Measurements from ENCODE around the gene CFAP299. TPM values are rescaled to one million over a fixed set of nuclear protein-coding genes. Genes with fewer than 3 reads are reported as not detected.

The CFAP299 gene
- total and polyA plus RNA-seq, 2 of the 13 experiments (the other 11 are each of a cell fraction or from before 2014, with no cell fraction given) = not detected

- intact Hi-C loops (cut with micrococcal nuclease; ENCODE audit: unreplicated experiment) (no loop called here), in situ Hi-C loops (cut with HindIII; ENCODE audit: extremely low pct_ligation_motif_present, low pct_unique_long_range_greater_than_20kb) (no loop called here)
- Histone ChIP-seq H3K27me3 (ENCODE audit: control insufficient read depth in 1 of 2, insufficient read depth in 2 of 2, low read length in 2 of 2) (no peaks in the 10 kb centered on the region), H3K4me3 (replicated peaks in 1 of 3; ENCODE audit: insufficient read depth in 1 of 3, low read depth in 2 of 3, low read length in 3 of 3) (no peak overlapping the region), H3K9me3 (ENCODE audit: low read length) (no peaks in the 10 kb centered on the region), H2AFZ (ENCODE audit: low read length) (no peak overlapping the region), H3K27ac (ENCODE audit: extremely low read length, insufficient read depth, low read length) (no peak overlapping the region), H3K79me2 (ENCODE audit: insufficient read depth, low read length) (no peaks in the 10 kb centered on the region), H3K9ac (ENCODE audit: insufficient read depth, low read depth, low read length) (no peak overlapping the region), H3K36me3 (replicated peaks in 1 of 2; ENCODE audit: control insufficient read depth in 1 of 2, insufficient read depth in 2 of 2, low read length in 2 of 2) (no peaks in the 10 kb centered on the region), H3K4me2 (ENCODE audit: low read depth, low read length) (no peak overlapping the region), H4K20me1 (ENCODE audit: insufficient read depth, low read length) (no peaks in the 10 kb centered on the region), H3K4me1 (ENCODE audit: insufficient read depth, low read length) (no peaks in the 10 kb centered on the region)
- CTCF ChIA-PET (ENCODE audit: low intra/inter-chr PET ratio, low total read pairs) = no interaction called here
- BruUV-seq (replicated peaks) = no TSS peak
- POLR2A ChIA-PET = no interaction called here
- DNase-seq (ENCODE audit: low spot score) (no peak), ATAC-seq (no peak), FAIRE-seq (no peak)
- TF ChIP-seq ZNF253 (CRISPR knock-in tag; IDR thresholded peaks at IDR 0.05; ENCODE audit: borderline replicate concordance) = no peak
- TF ChIP-seq PITX1 (CRISPR knock-in tag; IDR thresholded peaks at IDR 0.05) = no peak
- no peak for TF ChIP-seq ZFP41 (CRISPR knock-in tag; IDR thresholded peaks at IDR 0.05; ENCODE audit: borderline replicate concordance)
- TF ChIP-seq ZNF850 (CRISPR knock-in tag; conservative IDR thresholded peaks at IDR 0.05) = no peak
- TF ChIP-seq PHF5A (CRISPR knock-in tag; IDR thresholded peaks at IDR 0.05; ENCODE audit: low read depth, unreplicated experiment) = no peak
- TF ChIP-seq ZNF503 (CRISPR knock-in tag; IDR thresholded peaks at IDR 0.05) = no peak
- no peak for TF ChIP-seq RBM22 (optimal IDR thresholded peaks at IDR 0.05; ENCODE audit: low read length)
- WGBS (ENCODE audit: low lambda C conversion rate) = 6% methylated on average over 3 of the region's 3 CpGs
Observed at GRCh38 chr4:80875642-80876041, 540.1 kb downstream of the CFAP299 start.

- no TSS peak for BruUV-seq (replicated peaks)
- in situ Hi-C loops (cut with HindIII; ENCODE audit: extremely low pct_ligation_motif_present, low pct_unique_long_range_greater_than_20kb) = no loop called here
Observed at GRCh38 chr4:80876810-80877209, 541.3 kb downstream of the CFAP299 start.

More at GRCh38 chr4:80876810-80877209, 541.3 kb downstream of the CFAP299 start:
- Histone ChIP-seq H3K79me2 (ENCODE audit: insufficient read depth, low read length) (no peaks in the 10 kb centered on the region), H4K20me1 (ENCODE audit: insufficient read depth, low read length) (no peaks in the 10 kb centered on the region), H3K27me3 (ENCODE audit: control insufficient read depth in 1 of 2, insufficient read depth in 2 of 2, low read length in 2 of 2) (no peaks in the 10 kb centered on the region; a peak in 1 of 5 replicates), H3K9me3 (ENCODE audit: low read length) (no peaks in the 10 kb centered on the region), H2AFZ (ENCODE audit: low read length) (no peak overlapping the region), H3K4me2 (ENCODE audit: low read depth, low read length) (no peak overlapping the region), H3K36me3 (replicated peaks in 1 of 2; ENCODE audit: control insufficient read depth in 1 of 2, insufficient read depth in 2 of 2, low read length in 2 of 2) (no peaks in the 10 kb centered on the region), H3K9ac (ENCODE audit: insufficient read depth, low read depth, low read length) (no peak overlapping the region), H3K27ac (ENCODE audit: extremely low read length, insufficient read depth, low read length) (no peak overlapping the region), H3K4me3 (replicated peaks in 1 of 3; ENCODE audit: insufficient read depth in 1 of 3, low read depth in 2 of 3, low read length in 3 of 3) (no peak overlapping the region), H3K4me1 (ENCODE audit: insufficient read depth, low read length) (no peaks in the 10 kb centered on the region)
- no peak for FAIRE-seq
- DNase-seq (ENCODE audit: low spot score) = no peak
- intact Hi-C loops (cut with micrococcal nuclease; ENCODE audit: unreplicated experiment) = no loop called here
- CTCF ChIA-PET (ENCODE audit: low intra/inter-chr PET ratio, low total read pairs) = no interaction called here
- no peak for ATAC-seq
- POLR2A ChIA-PET = no interaction called here
- TF ChIP-seq ZNF224 (CRISPR knock-in tag; IDR thresholded peaks at IDR 0.05) = no peak

Data from HepG2 (cell line).